Measurements from ENCODE around the gene TSHZ2. TPM values are rescaled to one million over a fixed set of nuclear protein-coding genes. Genes with fewer than 3 reads are reported as not detected.

Gene TSHZ2
- total RNA-seq, 4 donors from 2014 or later: 10.3 to 15.0 (median 12.9) TPM

DNA sequence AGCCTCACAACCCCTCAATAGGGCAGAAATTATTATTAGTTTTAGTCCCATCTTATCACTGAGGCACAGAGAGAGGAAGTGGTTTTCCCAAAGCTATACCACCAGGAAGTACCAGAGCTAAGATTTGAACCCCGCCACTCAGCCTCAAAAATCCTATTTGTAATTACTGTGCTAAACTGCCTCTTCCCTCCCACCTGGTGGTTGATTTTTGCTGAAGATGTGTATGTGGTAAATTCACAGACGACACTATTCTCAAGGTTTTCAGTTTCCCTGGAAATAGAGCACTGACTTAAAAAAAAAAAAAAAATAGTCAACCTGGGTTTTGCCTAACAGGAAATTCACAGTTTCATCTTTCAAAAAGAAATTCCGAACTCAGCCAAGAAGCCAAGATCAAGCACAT, 57.9 kb downstream of the TSHZ2 start:
- no peak overlapping the region for H3K27ac ChIP-seq (replicated peaks in 1 of 4)
- H3K4me1 ChIP-seq: no peaks in the 10 kb centered on the region

DNA sequence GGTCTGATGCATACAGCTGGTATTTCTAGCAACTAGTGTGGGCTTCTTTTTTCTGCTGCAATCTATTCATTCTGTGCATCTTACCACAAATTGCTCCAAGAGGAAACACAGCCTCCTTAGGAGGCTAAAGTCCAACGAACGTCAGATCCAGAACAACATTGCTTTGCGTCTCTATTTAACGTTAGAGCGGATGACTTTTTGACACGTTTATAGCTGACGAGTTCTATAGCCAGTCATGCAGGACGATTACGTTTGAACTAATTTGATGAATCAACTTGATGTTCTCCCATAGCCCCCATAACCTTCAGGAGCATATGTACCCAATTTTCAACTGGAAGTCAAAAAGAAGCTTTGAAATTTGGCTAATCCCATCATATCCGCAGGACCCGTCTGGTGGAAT, 59.9 kb downstream of the TSHZ2 start:
- 88% methylated on average over 11 of the region's 11 CpGs for WGBS
- no peaks in the 10 kb centered on the region for H3K9me3 ChIP-seq
- DNase-seq (ENCODE audit: extremely low spot score): no peak
- no peaks in the 10 kb centered on the region for H3K36me3 ChIP-seq
- TF ChIP-seq CTCF (IDR thresholded peaks at IDR 0.05) (no peak), POLR2AphosphoS5 (IDR thresholded peaks at IDR 0.05) (no peak), EP300 (IDR thresholded peaks at IDR 0.05) (no peak)
- H3K4me1 ChIP-seq: no peaks in the 10 kb centered on the region
- intact Hi-C loops (cut with DNase I): no loop called here
- peak overlapping the region in 1 of 4 donors; percentile 27 for H3K27ac ChIP-seq (replicated peaks in 1 of 4)
- no peak overlapping the region for H3K4me3 ChIP-seq
- no peaks in the 10 kb centered on the region for H3K27me3 ChIP-seq

More for the DNA sequence above, 57.9 kb downstream of the TSHZ2 start:
- 70% methylated on average over 3 of the region's 3 CpGs for WGBS
- no peak overlapping the region for H3K4me3 ChIP-seq
- H3K27me3 ChIP-seq: no peaks in the 10 kb centered on the region
- no peaks in the 10 kb centered on the region for H3K36me3 ChIP-seq
- intact Hi-C loops (cut with DNase I): no loop called here
- DNase-seq (ENCODE audit: extremely low spot score): peak; percentile 55
- no peak for TF ChIP-seq CTCF (IDR thresholded peaks at IDR 0.05)
- no peak for TF ChIP-seq POLR2A (IDR thresholded peaks at IDR 0.05; ENCODE audit: low read depth)
- TF ChIP-seq EP300 (IDR thresholded peaks at IDR 0.05): no peak
- no peak for TF ChIP-seq POLR2AphosphoS5 (IDR thresholded peaks at IDR 0.05)
- no peaks in the 10 kb centered on the region for H3K9me3 ChIP-seq

DNA sequence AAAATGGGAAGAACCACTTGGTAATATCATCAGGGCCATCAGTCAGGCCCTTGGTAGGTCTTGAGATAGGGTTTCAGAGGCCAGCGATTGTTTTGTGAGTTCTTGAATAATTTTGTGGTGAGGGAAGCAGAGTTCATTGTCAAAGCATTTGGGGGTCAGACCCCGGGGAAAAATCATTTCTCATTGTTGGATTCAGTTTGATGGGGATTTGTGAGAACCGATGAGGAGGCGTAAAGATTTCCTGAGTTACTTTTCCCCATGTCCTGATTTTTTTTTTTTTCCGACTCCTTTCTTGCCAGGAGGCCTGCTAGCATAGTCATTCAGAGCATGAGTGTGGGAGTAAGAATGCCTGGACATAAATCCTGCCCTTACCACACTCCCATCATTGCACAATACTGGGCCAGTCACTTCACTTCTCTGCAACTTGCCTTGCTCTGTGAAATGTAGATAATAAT, 60.3 kb downstream of the TSHZ2 start:
- H3K4me3 ChIP-seq: no peak overlapping the region
- 70% methylated on average over 5 of the region's 5 CpGs for WGBS
- no peaks in the 10 kb centered on the region for H3K9me3 ChIP-seq
- intact Hi-C loops (cut with DNase I): no loop called here
- TF ChIP-seq EP300 (IDR thresholded peaks at IDR 0.05): no peak
- no peaks in the 10 kb centered on the region for H3K4me1 ChIP-seq
- H3K36me3 ChIP-seq: no peaks in the 10 kb centered on the region
- no peak for DNase-seq (ENCODE audit: extremely low spot score)
- no peaks in the 10 kb centered on the region for H3K27me3 ChIP-seq
- peak overlapping the region in 1 of 4 donors; percentile 27 for H3K27ac ChIP-seq (replicated peaks in 1 of 4)

- H3K36me3 ChIP-seq: no peaks in the 10 kb centered on the region
- 73% methylated on average over 6 of the region's 6 CpGs for WGBS
- intact Hi-C loops (cut with DNase I): no loop called here
- no peak for TF ChIP-seq CTCF (IDR thresholded peaks at IDR 0.05)
- DNase-seq (ENCODE audit: extremely low spot score): no peak
- H3K9me3 ChIP-seq: no peaks in the 10 kb centered on the region
- H3K4me1 ChIP-seq: no peaks in the 10 kb centered on the region
- H3K27me3 ChIP-seq: no peaks in the 10 kb centered on the region
- no peak overlapping the region for H3K4me3 ChIP-seq
- H3K27ac ChIP-seq (replicated peaks in 1 of 4): no peak overlapping the region
Measured at GRCh38 chr20:53033176-53033575, 61.0 kb downstream of the TSHZ2 start.

DNA sequence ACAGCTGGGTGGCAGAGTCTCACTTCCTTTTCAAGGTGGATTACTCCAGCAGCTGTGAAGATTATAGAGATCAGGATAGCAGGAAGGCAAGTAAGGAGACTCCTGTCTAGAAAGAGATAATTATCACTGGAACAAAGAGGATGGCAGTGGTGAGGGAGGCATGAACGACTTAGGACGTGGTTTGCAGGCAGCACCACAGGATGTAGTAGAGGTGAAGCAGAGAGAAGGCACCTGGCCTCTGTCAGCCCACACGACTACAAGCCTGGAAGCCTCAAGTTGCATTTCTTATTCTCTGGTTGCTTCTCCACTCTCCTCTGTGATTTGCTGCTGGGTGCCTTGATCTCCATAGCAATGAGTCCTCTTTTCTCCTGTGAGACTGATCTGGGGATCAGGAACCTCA, 62.7 kb downstream of the TSHZ2 start:
- no peak overlapping the region for H3K27ac ChIP-seq (replicated peaks in 1 of 4)
- H3K9me3 ChIP-seq: no peaks in the 10 kb centered on the region
- H3K4me3 ChIP-seq: no peak overlapping the region
- intact Hi-C loops (cut with DNase I): no loop called here
- H3K27me3 ChIP-seq: no peaks in the 10 kb centered on the region
- WGBS: 43% methylated on average over 3 of the region's 3 CpGs
- H3K36me3 ChIP-seq: no peaks in the 10 kb centered on the region
- no peak for TF ChIP-seq POLR2AphosphoS5 (IDR thresholded peaks at IDR 0.05)
- TF ChIP-seq CTCF (IDR thresholded peaks at IDR 0.05): no peak
- no peak for TF ChIP-seq EP300 (IDR thresholded peaks at IDR 0.05)
- TF ChIP-seq POLR2A (IDR thresholded peaks at IDR 0.05; ENCODE audit: low read depth): no peak
- no peak for DNase-seq (ENCODE audit: extremely low spot score)
- H3K4me1 ChIP-seq: no peaks in the 10 kb centered on the region

Measured in esophagus muscularis mucosa (tissue), 4 donors.